Spinal cord (tissue), 10 donors: ENCODE results near the gene FLT3. TPM values are rescaled to one million over a fixed set of nuclear protein-coding genes. Genes with fewer than 3 reads are reported as not detected.
A peak's percentile ranks its signal among the peaks of the same experiment; 100 is the strongest.
"Not testable (repeated sequence)": the region's sequence is repeated elsewhere in the genome, so short reads cannot be mapped to it uniquely, and the experiment has no call there.

ENCODE experiments used
- DNase-seq, 6 donors: peaks; one replicate each; pipeline versions ENCODE4 v3.0.0 to v3.0.0-alpha.2; 2013 to 2015; ENCODE audit warnings: low spot score in 6 of 6, low read depth in 4 of 6
- H3K27ac ChIP-seq: one replicate; pipeline ENCODE4 v1.5.1; 2013; ENCODE audit warnings: low read depth, low read length, control low read depth
- H3K27me3 ChIP-seq: one replicate; pipeline ENCODE4 v1.6.1; 2013; ENCODE audit warnings: low read length; ENCODE audit not compliant: control insufficient read depth, insufficient read depth
- H3K36me3 ChIP-seq: one replicate; pipeline ENCODE4 v1.6.1; 2013; ENCODE audit warnings: low read length; ENCODE audit not compliant: control insufficient read depth, insufficient read depth
- H3K4me1 ChIP-seq: one replicate; pipeline ENCODE4 v1.6.1; 2013; ENCODE audit warnings: low read length; ENCODE audit not compliant: control insufficient read depth, insufficient read depth
- H3K4me3 ChIP-seq: one replicate; pipeline ENCODE4 v1.5.1; 2013; ENCODE audit warnings: low read depth, low read length, control low read depth
- H3K9me3 ChIP-seq: one replicate; pipeline ENCODE4 v1.6.1; 2013; ENCODE audit warnings: low read length; ENCODE audit not compliant: control insufficient read depth, insufficient read depth
- WGBS: methylation state at CpG from one replicate; pipeline ENCODE4 v1.1.5; 2013; ENCODE audit warnings: missing lambda C conversion rate; ENCODE audit not compliant: insufficient coverage; 5-methylcytosine and 5-hydroxymethylcytosine counted together
- polyA plus RNA-seq, 2 donors: library from polyadenylated mRNA; unstranded; fragments of 120-200 nt; gene quantifications; one replicate each; pipeline ENCODE4 v1.2.1, GENCODE V29; 2013; ENCODE audit not compliant: insufficient read length in 2 of 2
- total RNA-seq, 2 donors: library from RNA; depleted of rRNA in 1 of 2; stranded (reverse); fragments of 120-200 nt in 1 of 2; fragments of >200 nt in 1 of 2; gene quantifications; one replicate each; pipeline versions ENCODE4 v1.2.3 to v1.2.4, GENCODE V29; 2013 to 2014
- donor health status: healthy.

The FLT3 gene
- total and polyA plus RNA-seq, 4 donors: 1.9 to 7.8 (median 4.6) TPM

DNA sequence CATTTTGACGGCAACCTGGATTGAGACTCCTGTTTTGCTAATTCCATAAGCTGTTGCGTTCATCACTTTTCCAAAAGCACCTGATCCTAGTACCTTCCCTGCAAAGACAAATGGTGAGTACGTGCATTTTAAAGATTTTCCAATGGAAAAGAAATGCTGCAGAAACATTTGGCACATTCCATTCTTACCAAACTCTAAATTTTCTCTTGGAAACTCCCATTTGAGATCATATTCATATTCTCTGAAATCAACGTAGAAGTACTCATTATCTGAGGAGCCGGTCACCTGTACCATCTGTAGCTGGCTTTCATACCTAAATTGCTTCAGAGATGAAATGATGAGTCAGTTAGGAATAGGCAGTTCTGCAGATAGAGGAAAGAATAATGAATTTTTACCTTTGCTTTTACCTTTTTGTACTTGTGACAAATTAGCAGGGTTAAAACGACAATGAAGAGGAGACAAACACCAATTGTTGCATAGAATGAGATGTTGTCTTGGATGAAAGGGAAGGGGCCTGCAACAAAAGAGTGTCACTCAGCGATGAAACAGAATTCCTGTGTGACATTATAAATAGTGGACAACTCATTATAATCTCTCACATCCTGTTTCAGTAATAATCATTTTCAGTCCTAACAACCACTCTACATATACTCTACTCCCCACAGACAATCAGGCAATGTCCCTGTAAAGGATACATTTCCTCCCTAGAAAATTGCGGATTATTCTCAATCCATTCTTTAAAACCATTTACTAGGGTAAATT lies 66.3 kb downstream of the FLT3 start:
- DNase-seq: no peak
- no peak overlapping the region for H3K27ac ChIP-seq

DNA sequence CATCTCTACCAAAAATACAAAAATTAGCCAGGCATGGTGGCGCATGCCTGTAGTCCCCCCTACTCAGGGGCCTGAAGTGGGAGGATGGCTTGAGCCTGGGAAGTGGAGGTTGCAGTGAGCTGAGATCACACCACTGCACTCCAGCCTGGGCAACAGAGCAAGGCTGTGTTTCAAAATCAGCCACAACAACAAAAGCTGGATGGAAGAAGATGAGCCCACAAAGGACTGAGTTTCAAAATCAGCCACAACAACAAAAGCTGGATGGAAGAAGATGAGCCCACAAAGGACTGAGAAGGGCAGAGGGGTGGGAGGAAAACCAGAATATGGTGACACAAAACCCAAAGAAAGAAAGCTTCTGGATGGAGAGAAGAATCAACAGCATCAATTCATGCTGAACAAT lies 67.9 kb downstream of the FLT3 start:
- not testable (repeated sequence) for H3K36me3 ChIP-seq, H3K27me3 ChIP-seq, DNase-seq, H3K27ac ChIP-seq, H3K9me3 ChIP-seq, H3K4me1 ChIP-seq, H3K4me3 ChIP-seq
- WGBS: no CpG with 5 or more reads among the region's 1 CpG

More for the DNA sequence above, 66.3 kb downstream of the FLT3 start:
- Histone ChIP-seq H3K27me3 (no peaks in the 10 kb centered on the region), H3K9me3 (no peaks in the 10 kb centered on the region), H3K36me3 (peaks cover 6% of the 10 kb centered on the region), H3K4me3 (no peak overlapping the region), H3K4me1 (no peaks in the 10 kb centered on the region)
- 97% methylated on average over 4 of the region's 8 CpGs for WGBS

GRCh38 chr13:28031896-28032288 lies 68.5 kb downstream of the FLT3 start:
- peaks cover 6% of the 10 kb centered on the region for H3K36me3 ChIP-seq
- H3K4me3 ChIP-seq: no peak overlapping the region
- H3K27ac ChIP-seq: no peak overlapping the region
- H3K4me1 ChIP-seq: no peaks in the 10 kb centered on the region
- no peak for DNase-seq
- H3K27me3 ChIP-seq: no peaks in the 10 kb centered on the region
- no peaks in the 10 kb centered on the region for H3K9me3 ChIP-seq
- WGBS: 91% methylated on average over 4 of the region's 5 CpGs

GRCh38 chr13:28031220-28031895 lies 69.0 kb downstream of the FLT3 start:
- WGBS: 87% methylated on average over 10 of the region's 10 CpGs
- DNase-seq: peak in 1 of 6 donors; percentile 3

GRCh38 chr13:28027607-28028364 lies 72.6 kb downstream of the FLT3 start:
- peaks cover 1% of the 10 kb centered on the region for H3K36me3 ChIP-seq
- no peak for DNase-seq
- H3K27me3 ChIP-seq: no peaks in the 10 kb centered on the region
- no peak overlapping the region for H3K27ac ChIP-seq
- H3K4me1 ChIP-seq: peaks cover 2% of the 10 kb centered on the region
- WGBS: 88% methylated on average over 4 of the region's 8 CpGs
- no peaks in the 10 kb centered on the region for H3K9me3 ChIP-seq
- H3K4me3 ChIP-seq: no peak overlapping the region

More at GRCh38 chr13:28031220-28031895, 69.0 kb downstream of the FLT3 start:
- Histone ChIP-seq H3K27ac (no peak overlapping the region), H3K4me3 (no peak overlapping the region), H3K4me1 (no peaks in the 10 kb centered on the region), H3K9me3 (no peaks in the 10 kb centered on the region), H3K27me3 (no peaks in the 10 kb centered on the region), H3K36me3 (peaks cover 6% of the 10 kb centered on the region)

GRCh38 chr13:28027071-28027470 lies 73.3 kb downstream of the FLT3 start:
- Histone ChIP-seq H3K27me3 (no peaks in the 10 kb centered on the region), H3K4me1 (peaks cover 5% of the 10 kb centered on the region), H3K4me3 (no peak overlapping the region), H3K9me3 (no peaks in the 10 kb centered on the region), H3K36me3 (no peaks in the 10 kb centered on the region), H3K27ac (no peak overlapping the region)
- DNase-seq: peak in 1 of 6 donors; percentile 2

GRCh38 chr13:28026508-28026907 lies 73.9 kb downstream of the FLT3 start:
- no peaks in the 10 kb centered on the region for H3K36me3 ChIP-seq
- H3K4me3 ChIP-seq: no peak overlapping the region
- H3K27me3 ChIP-seq: no peaks in the 10 kb centered on the region
- H3K9me3 ChIP-seq: no peaks in the 10 kb centered on the region
- DNase-seq: no peak
- H3K27ac ChIP-seq: no peak overlapping the region
- peaks cover 5% of the 10 kb centered on the region for H3K4me1 ChIP-seq
- WGBS: 83% methylated on average over 2 of the region's 9 CpGs

DNA sequence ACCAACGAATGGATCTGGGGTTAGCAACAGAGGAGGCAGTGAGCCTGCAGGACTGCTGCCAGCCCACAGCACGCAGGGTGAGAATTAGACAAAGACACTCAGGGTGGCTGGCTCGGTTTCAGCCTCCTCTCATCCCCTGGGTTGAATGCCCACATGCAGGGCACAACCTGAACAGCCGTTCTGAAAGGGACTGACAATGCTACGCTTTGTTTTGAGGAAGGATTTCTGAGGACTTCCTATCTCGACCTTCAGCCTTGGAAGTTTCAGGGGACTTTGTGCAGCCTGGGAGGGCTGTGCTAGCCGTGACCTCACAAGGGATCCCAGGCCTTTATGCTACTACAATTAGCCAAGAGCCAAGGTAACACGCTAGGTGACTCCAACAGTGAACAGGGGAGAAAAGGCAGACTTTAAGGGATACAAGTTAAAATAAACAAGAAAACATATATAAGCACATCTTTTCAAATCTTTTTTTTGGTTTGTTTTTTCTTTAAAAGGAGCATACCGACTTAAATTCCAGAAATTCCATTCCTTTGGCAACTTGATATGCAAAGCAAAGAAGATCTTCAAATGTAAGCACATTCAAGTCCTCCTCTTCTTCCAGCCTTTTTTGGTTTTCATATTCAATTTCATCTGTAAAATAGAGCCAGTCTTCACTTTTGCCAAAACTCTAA lies 77.4 kb downstream of the FLT3 start:
- H3K27me3 ChIP-seq: no peaks in the 10 kb centered on the region
- WGBS: 25% methylated on average over 7 of the region's 9 CpGs
- H3K4me3 ChIP-seq: no peak overlapping the region
- DNase-seq: peak in 2 of 6 donors; percentile 31 to 42
- H3K9me3 ChIP-seq: no peaks in the 10 kb centered on the region
- H3K36me3 ChIP-seq: no peaks in the 10 kb centered on the region
- H3K27ac ChIP-seq: no peak overlapping the region
- peaks cover 5% of the 10 kb centered on the region for H3K4me1 ChIP-seq

- H3K36me3 ChIP-seq: peaks cover 2% of the 10 kb centered on the region
- no peak overlapping the region for H3K27ac ChIP-seq
- no peaks in the 10 kb centered on the region for H3K9me3 ChIP-seq
- no CpG with 5 or more reads among the region's 3 CpGs for WGBS
- DNase-seq: no peak
- H3K4me1 ChIP-seq: no peaks in the 10 kb centered on the region
- no peak overlapping the region for H3K4me3 ChIP-seq
- H3K27me3 ChIP-seq: no peaks in the 10 kb centered on the region
These were observed 86.1 kb downstream of the FLT3 start for GRCh38 chr13:28014301-28014700.
